Breast epithelium (tissue), 4 donors: ENCODE results near the gene B4GALNT3. TPM values are rescaled to one million over a fixed set of nuclear protein-coding genes. Genes with fewer than 3 reads are reported as not detected.

ENCODE experiments used
- DNase-seq, 2 donors: peaks; one replicate each; pipeline ENCODE4 v3.0.0-alpha.2; 2019; ENCODE audit warnings: low spot score in 2 of 2
- H3K27ac ChIP-seq, 2 donors: fragments of 200-600 bp; sonication (generic) in 1 of 2; one replicate each; pipeline ENCODE4 v1.5.1; 2016 to 2019; ENCODE audit warnings: mild to moderate bottlenecking in 1 of 2
- H3K27me3 ChIP-seq, 2 donors: fragments of 200-600 bp; sonication (generic) in 1 of 2; one replicate each; pipeline versions ENCODE4 v1.5.1 to v1.6.0; 2017 to 2019; ENCODE audit warnings: control low read depth in 1 of 2, mild to moderate bottlenecking in 1 of 2
- H3K36me3 ChIP-seq: fragments of 200-600 bp; one replicate; pipeline ENCODE4 v1.5.1; 2019
- H3K4me1 ChIP-seq, 2 donors: fragments of 200-600 bp; sonication (generic); one replicate each; pipeline ENCODE4 v1.5.1; 2016 to 2019; ENCODE audit warnings: control low read depth in 1 of 2
- H3K4me3 ChIP-seq, 3 donors: fragments of 200-600 bp; sonication (generic); 1 replicate in 2 of 3; 2 replicates in 1 of 3; pipeline ENCODE4 v1.5.1; 2016 to 2019; ENCODE audit warnings: mild to moderate bottlenecking in 3 of 3, moderate library complexity in 2 of 3
- H3K9me3 ChIP-seq, 2 donors: fragments of 200-600 bp; sonication (generic) in 1 of 2; one replicate each; pipeline ENCODE4 v1.5.1; 2016 to 2019; ENCODE audit warnings: control low read depth in 1 of 2
- CTCF ChIP-seq, 3 donors: fragments of 450-650 bp; IDR thresholded peaks; one replicate each; pipeline ENCODE4 v1.5.1; 2016 to 2017; ENCODE audit warnings: antibody characterized with exemption in 3 of 3, mild to moderate bottlenecking in 3 of 3, moderate library complexity in 3 of 3
- POLR2A ChIP-seq: fragments of 450-650 bp; IDR thresholded peaks from one replicate; pipeline ENCODE4 v1.6.1; 2016; ENCODE audit warnings: antibody characterized with exemption, mild to moderate bottlenecking, moderate library complexity
- POLR2AphosphoS5 ChIP-seq, 3 donors: sonication (generic); formaldehyde crosslinking; IDR thresholded peaks; one replicate each; pipeline ENCODE4 v1.6.1; 2017; ENCODE audit warnings: antibody characterized with exemption in 3 of 3
- intact Hi-C: fragments of 100-400 bp; cut with DNase I; formaldehyde crosslinking; loops from one replicate; pipeline ENCODE4 v1.15.1; 2023; ENCODE audit warnings: low total_unique reads
- total RNA-seq, 3 donors: library from RNA; depleted of rRNA; stranded (reverse); fragments of >200 nt; gene quantifications; one replicate each; pipeline ENCODE4 v1.1.0, GENCODE V29; 2016

The B4GALNT3 gene
- total RNA-seq, 3 donors from 2014 or later = 0.16 to 5.9 (median 4.6) TPM

DNA sequence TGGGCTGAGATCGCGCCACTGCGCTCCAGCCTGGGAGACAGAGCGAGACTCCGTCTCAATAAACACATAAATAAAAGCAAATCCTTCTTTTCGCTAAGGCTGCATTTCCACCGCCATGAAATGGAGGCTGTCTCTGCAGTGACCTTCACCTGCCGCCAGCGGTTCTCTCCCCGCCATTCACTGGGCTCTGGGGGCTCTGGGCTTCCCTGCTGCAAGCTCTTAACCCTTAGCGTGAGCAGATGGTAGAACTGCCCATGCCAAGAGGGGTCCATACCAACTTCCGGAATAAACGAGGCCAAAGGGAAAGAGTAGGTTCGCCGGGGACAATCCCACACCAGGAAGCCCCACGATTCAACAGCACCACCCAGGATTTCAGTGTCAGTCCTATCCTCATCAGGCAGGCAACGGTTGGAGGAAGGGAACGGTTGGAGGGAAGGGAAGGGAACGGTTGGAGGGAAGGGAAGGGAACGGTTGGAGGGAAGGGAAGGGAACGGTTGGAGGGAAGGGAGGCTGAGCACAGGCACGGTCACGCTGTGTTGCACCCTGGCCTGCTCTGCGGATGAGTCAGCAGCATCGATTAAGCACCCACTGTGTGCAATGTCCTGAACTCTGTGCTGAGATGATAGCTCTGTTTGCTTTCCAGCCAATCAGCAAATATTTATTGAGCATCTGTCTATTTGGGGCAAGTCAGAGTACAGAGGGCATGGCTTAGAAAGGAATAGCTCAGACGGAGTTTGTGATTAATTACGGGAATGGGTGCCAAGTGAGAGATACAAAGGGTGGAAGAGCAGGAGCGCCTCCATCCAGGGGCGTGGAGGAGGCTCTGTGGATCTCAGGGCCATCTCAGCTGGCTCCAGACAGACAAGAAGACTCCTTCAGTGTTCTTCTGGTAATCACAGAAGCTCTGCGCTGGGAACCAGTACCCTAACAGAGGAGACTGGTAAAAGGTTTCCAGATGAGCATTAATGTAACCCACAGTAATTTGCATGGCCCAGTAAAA is 125.6 kb downstream of the B4GALNT3 start:
- TF ChIP-seq CTCF (IDR thresholded peaks at IDR 0.05) (no peak), POLR2AphosphoS5 (IDR thresholded peaks at IDR 0.05) (no peak), POLR2A (no peak)

GRCh38 chr12:586318-587071 is 126.8 kb downstream of the B4GALNT3 start:
- no peak overlapping the region for H3K4me3 ChIP-seq
- no peaks in the 10 kb centered on the region for H3K27me3 ChIP-seq
- no peaks in the 10 kb centered on the region for H3K36me3 ChIP-seq
- DNase-seq = no peak
- no peaks in the 10 kb centered on the region for H3K4me1 ChIP-seq
- H3K27ac ChIP-seq = no peak overlapping the region
- TF ChIP-seq POLR2A (no peak), CTCF (IDR thresholded peaks at IDR 0.05) (no peak), POLR2AphosphoS5 (IDR thresholded peaks at IDR 0.05) (no peak)
- intact Hi-C loops = no loop called here
- H3K9me3 ChIP-seq = no peaks in the 10 kb centered on the region

More for the DNA sequence above, 125.6 kb downstream of the B4GALNT3 start:
- intact Hi-C loops = no loop called here
- Histone ChIP-seq H3K9me3 (no peaks in the 10 kb centered on the region), H3K27me3 (no peaks in the 10 kb centered on the region), H3K36me3 (no peaks in the 10 kb centered on the region), H3K27ac (no peak overlapping the region), H3K4me1 (no peaks in the 10 kb centered on the region), H3K4me3 (no peak overlapping the region)
- no peak for DNase-seq

GRCh38 chr12:587132-588023 is 127.6 kb downstream of the B4GALNT3 start:
- Histone ChIP-seq H3K9me3 (no peaks in the 10 kb centered on the region), H3K4me3 (no peak overlapping the region), H3K4me1 (no peaks in the 10 kb centered on the region), H3K36me3 (no peaks in the 10 kb centered on the region), H3K27me3 (no peaks in the 10 kb centered on the region), H3K27ac (no peak overlapping the region)
- no peak for TF ChIP-seq POLR2AphosphoS5 (IDR thresholded peaks at IDR 0.05)
- TF ChIP-seq POLR2A = no peak
- no peak for TF ChIP-seq CTCF (IDR thresholded peaks at IDR 0.05)
- intact Hi-C loops = no loop called here
- DNase-seq = no peak

DNA sequence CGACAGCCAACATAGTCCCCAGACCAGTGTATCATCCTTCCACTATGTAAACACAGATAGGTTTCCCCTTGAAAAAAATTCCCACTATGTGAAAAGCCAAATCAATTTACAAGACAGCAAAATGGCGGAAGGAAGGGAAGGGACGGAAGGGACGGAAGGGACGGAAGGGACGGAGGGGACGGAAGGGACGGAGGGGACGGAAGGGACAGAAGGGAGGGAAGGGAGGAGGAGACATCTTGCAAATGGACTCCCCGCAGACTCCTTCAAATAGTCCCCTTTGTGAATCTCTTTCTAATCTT is 128.2 kb downstream of the B4GALNT3 start:
- H3K4me1 ChIP-seq = no peaks in the 10 kb centered on the region
- H3K9me3 ChIP-seq = no peaks in the 10 kb centered on the region
- H3K36me3 ChIP-seq = no peaks in the 10 kb centered on the region
- H3K27me3 ChIP-seq = no peaks in the 10 kb centered on the region
- H3K27ac ChIP-seq = no peak overlapping the region
- H3K4me3 ChIP-seq = no peak overlapping the region
- intact Hi-C loops = no loop called here
- DNase-seq = no peak
- TF ChIP-seq POLR2AphosphoS5 (IDR thresholded peaks at IDR 0.05) (no peak), POLR2A (no peak), CTCF (IDR thresholded peaks at IDR 0.05) (no peak)
